Endothelial cell of umbilical vein (primary cell): ENCODE measurements around the gene UBXN1. TPM values are rescaled to one million over a fixed set of nuclear protein-coding genes. Genes with fewer than 3 reads are reported as not detected.

Experiments used
- BruUV-seq: library from RNA; stranded (reverse); fragments of 400-500 nt; replicated peaks from 2 replicates; lab custom pipeline; 2021; lab: Mats Ljungman, UMichigan
- CTCF ChIA-PET: fragments of 300-600, 350-600 bp; sonication (Branson Sonifier 250); formaldehyde crosslinking; loops from one replicate; lab custom pipeline; 2021; ENCODE audit warnings: antibody characterized with exemption, inconsistent platforms; lab: Charles Lee
- POLR2A ChIA-PET: fragments of 300-600, 350-600 bp; sonication (Branson Sonifier 250); formaldehyde crosslinking; loops from one replicate; lab custom pipeline; 2021; ENCODE audit warnings: antibody characterized with exemption, inconsistent platforms; lab: Charles Lee
- DNase-seq: peaks from one replicate; pipeline ENCODE4 v3.0.0-alpha.2; 2011; ENCODE audit warnings: low read depth, low spot score
- FAIRE-seq: peaks from 2 replicates; lab custom pipeline; 2011; peaks lifted over from hg19 to GRCh38; lab: Jason Lieb, UNC
- H2AFZ ChIP-seq: 2 replicates; pipeline ENCODE4 v1.6.0; 2012; ENCODE audit warnings: low read depth, low read length, control low read depth, inconsistent platforms
- H3K27ac ChIP-seq: 2 replicates; pipeline ENCODE4 v1.5.1; 2011; ENCODE audit warnings: low read depth, mild to moderate bottlenecking, control low read depth, low read length, moderate library complexity; ENCODE audit not compliant: insufficient read depth
- H3K27me3 ChIP-seq, 2 experiments: 2 replicates each; pipeline versions ENCODE4 v1.6.0 to v1.6.1; 2011; ENCODE audit warnings: low read length in 2 of 2, mixed read lengths in 1 of 2; ENCODE audit not compliant: control insufficient read depth in 2 of 2, insufficient read depth in 2 of 2
- H3K36me3 ChIP-seq, 2 experiments: 2 replicates in 1 of 2; 3 replicates in 1 of 2; pipeline ENCODE4 v1.5.1; 2011; ENCODE audit warnings: low read length in 2 of 2, mild to moderate bottlenecking in 1 of 2, moderate library complexity in 1 of 2; ENCODE audit not compliant: control insufficient read depth in 2 of 2, insufficient read depth in 2 of 2; ENCODE audit errors: extremely low read depth in 1 of 2
- H3K4me1 ChIP-seq: 3 replicates; pipeline ENCODE4 v1.5.1; 2011; ENCODE audit warnings: mild to moderate bottlenecking, low read length; ENCODE audit not compliant: control insufficient read depth, insufficient read depth; ENCODE audit errors: extremely low read depth
- H3K4me2 ChIP-seq: 2 replicates; pipeline ENCODE4 v1.6.1; 2011; ENCODE audit warnings: low read length, control low read depth, mixed read lengths; ENCODE audit not compliant: insufficient read depth
- H3K4me3 ChIP-seq, 3 experiments: fragments of 200-600 bp in 1 of 3; sonication (generic), shearing (Covaris generic) in 1 of 3; replicated peaks in 1 of 3; 2 replicates each; pipeline ENCODE4 v1.5.1; 2011 to 2016; ENCODE audit warnings: control low read depth in 3 of 3, low read length in 3 of 3, mild to moderate bottlenecking in 2 of 3, inconsistent platforms in 1 of 3, low read depth in 1 of 3, moderate library complexity in 1 of 3; ENCODE audit not compliant: insufficient read depth in 1 of 3
- H3K79me2 ChIP-seq: 2 replicates; pipeline ENCODE4 v1.6.0; 2012; ENCODE audit warnings: low read length, inconsistent platforms; ENCODE audit not compliant: control insufficient read depth, insufficient read depth
- H3K9ac ChIP-seq: replicated peaks from 2 replicates; pipeline ENCODE3; 2011; ENCODE audit warnings: low read length, control low read depth; ENCODE audit not compliant: insufficient read depth; ENCODE audit errors: extremely low read depth
- H3K9me1 ChIP-seq: replicated peaks from 3 replicates; pipeline ENCODE4 v1.6.0; 2011; ENCODE audit warnings: mild to moderate bottlenecking, low read length; ENCODE audit not compliant: control insufficient read depth, insufficient read depth; ENCODE audit errors: extremely low read depth
- H3K9me3 ChIP-seq: replicated peaks from 2 replicates; pipeline ENCODE4 v1.5.1; 2012; ENCODE audit warnings: low read length, inconsistent platforms; ENCODE audit not compliant: control insufficient read depth, insufficient read depth
- H4K20me1 ChIP-seq: replicated peaks from 2 replicates; pipeline ENCODE3; 2011; ENCODE audit warnings: mild to moderate bottlenecking, low read length; ENCODE audit not compliant: control insufficient read depth, insufficient read depth; ENCODE audit errors: extremely low read depth
- CTCF ChIP-seq, 2 donors: IDR thresholded peaks; 1 replicate in 1 of 2; 2 replicates in 1 of 2; pipeline ENCODE4 v1.5.1; 2011; ENCODE audit warnings: low read length in 2 of 2, mild to moderate bottlenecking in 2 of 2, moderate library complexity in 2 of 2, control low read depth in 1 of 2, inconsistent platforms in 1 of 2, low read depth in 1 of 2; ENCODE audit not compliant: insufficient read depth in 1 of 2; ENCODE audit errors: extremely low read depth in 1 of 2
- EZH2 ChIP-seq: IDR thresholded peaks from 2 replicates; pipeline ENCODE4 v1.6.1; 2012; ENCODE audit warnings: borderline replicate concordance, low read depth, mild to moderate bottlenecking, moderate library complexity, low read length, inconsistent platforms; ENCODE audit not compliant: severe bottlenecking
- FOS ChIP-seq: IDR thresholded peaks from 2 replicates; pipeline ENCODE4 v1.6.1; 2011; ENCODE audit warnings: mild to moderate bottlenecking, low read length, moderate library complexity, borderline replicate concordance; ENCODE audit not compliant: insufficient read depth
- JUN ChIP-seq: IDR thresholded peaks from 2 replicates; pipeline ENCODE4 v1.6.1; 2011; ENCODE audit warnings: borderline replicate concordance, low read depth; ENCODE audit not compliant: insufficient read length, insufficient read depth
- POLR2A ChIP-seq: IDR thresholded peaks from 2 replicates; pipeline ENCODE4 v1.6.1; 2012; ENCODE audit warnings: low read depth, mild to moderate bottlenecking, control low read depth, low read length
- POLR2AphosphoS5 ChIP-seq: IDR thresholded peaks from 2 replicates; pipeline ENCODE4 v1.6.1; 2012; ENCODE audit warnings: low read depth, mild to moderate bottlenecking, control low read depth, low read length, moderate library complexity; ENCODE audit not compliant: insufficient read depth
- dilution Hi-C: fragments of 300-500 bp; cut with MboI; formaldehyde crosslinking; loops from one replicate; pipeline ENCODE4 v1.15.0; 2019; ENCODE audit warnings: low sequenced_read_pairs; ENCODE audit not compliant: extremely low pct_ligation_motif_present
- intact Hi-C: fragments of 100-400 bp; cut with micrococcal nuclease; formaldehyde crosslinking; loops from one replicate; pipeline ENCODE4 v1.10.0; 2022
- polyA plus RNA-seq, 4 experiments: library from polyadenylated mRNA; depleted of rRNA in 3 of 4; stranded (reverse) in 3 of 4; unstranded in 1 of 4; fragments of >200 nt; gene quantifications; 2 replicates each; pipeline versions ENCODE4 v1.2.1 to v1.2.3, GENCODE V29; 2011 to 2012; ENCODE audit warnings: missing spikeins in 1 of 4
- total RNA-seq: library from RNA; stranded (reverse); gene quantifications from 2 replicates; pipeline ENCODE4 v1.2.3, GENCODE V29; 2021

The UBXN1 gene
- total and polyA plus RNA-seq, 2 donors (not counting 3 experiments of a cell fraction or from before 2014, with no cell fraction given), result 113 to 114 TPM

DNA sequence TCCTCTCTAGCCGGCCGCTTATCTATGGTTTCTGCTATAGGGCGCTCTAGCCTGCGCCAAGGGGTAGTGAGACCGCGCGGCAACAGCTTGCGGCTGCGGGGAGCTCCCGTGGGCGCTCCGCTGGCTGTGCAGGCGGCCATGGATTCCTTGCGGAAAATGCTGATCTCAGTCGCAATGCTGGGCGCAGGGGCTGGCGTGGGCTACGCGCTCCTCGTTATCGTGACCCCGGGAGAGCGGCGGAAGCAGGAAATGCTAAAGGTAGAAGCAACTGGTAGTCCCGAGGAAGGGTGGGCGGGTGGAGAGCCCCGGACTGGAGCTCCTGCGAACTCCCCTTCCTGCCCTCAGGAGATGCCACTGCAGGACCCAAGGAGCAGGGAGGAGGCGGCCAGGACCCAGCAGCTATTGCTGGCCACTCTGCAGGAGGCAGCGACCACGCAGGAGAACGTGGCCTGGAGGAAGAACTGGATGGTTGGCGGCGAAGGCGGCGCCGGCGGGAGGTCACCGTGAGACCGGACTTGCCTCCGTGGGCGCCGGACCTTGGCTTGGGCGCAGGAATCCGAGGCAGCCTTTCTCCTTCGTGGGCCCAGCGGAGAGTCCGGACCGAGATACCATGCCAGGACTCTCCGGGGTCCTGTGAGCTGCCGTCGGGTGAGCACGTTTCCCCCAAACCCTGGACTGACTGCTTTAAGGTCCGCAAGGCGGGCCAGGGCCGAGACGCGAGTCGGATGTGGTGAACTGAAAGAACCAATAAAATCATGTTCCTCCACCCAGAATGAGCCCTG is 7.1 kb downstream of the UBXN1 start, which contains the start of the genes LBHD1 and UQCC3:
TSS of gene LBHD1 (minus strand) at position 660 of the 782 bp plus-strand sequence. CDS start 2,236 bp downstream, outside the sequence.
TSS of gene UQCC3 (plus strand) at position 66 of the 782 bp plus-strand sequence. CDS start at position 139, 73 bp downstream.
- TF ChIP-seq POLR2AphosphoS5 (peak; percentile 75), JUN (no peak), FOS (no peak), POLR2A (peak; percentile 61), EZH2 (no peak), CTCF (IDR thresholded peaks at IDR 0.05; ENCODE audit: extremely low read depth in 1 of 2, insufficient read depth in 1 of 2, low read depth in 1 of 2, low read length in 2 of 2) (peak in 1 of 2 donors; percentile 0)
- CTCF ChIA-PET, result interaction anchor here (0.8 to 3.2 kb wide), 7 partner anchors 9 to 277 kb away, joined by 3 to 30 read pairs (median 4); partner anchors contain the start of gene EEF1G
- FAIRE-seq (peak; percentile 80), DNase-seq (peak; percentile 88)
- H3K9me3 ChIP-seq, result no peaks in the 10 kb centered on the region
- no peaks in the 10 kb centered on the region for H4K20me1 ChIP-seq
- POLR2A ChIA-PET, result interaction anchor here (0.6 to 1.7 kb wide), 8 partner anchors 9 to 170 kb away, joined by 3 to 9 read pairs (median 5); partner anchors contain the start of genes GANAB, INTS5, MTA2 and TUT1
- peak within 1 kb of the TSS; percentile 69 for H3K27ac ChIP-seq
- H3K27me3 ChIP-seq, result no peaks in the 10 kb centered on the region
- peaks cover 10% of the 10 kb centered on the region for H3K4me1 ChIP-seq
- peak within 1 kb of the TSS; percentile 49 to 92 (median 77) for H3K4me3 ChIP-seq
- H3K9me1 ChIP-seq, result no peaks in the 10 kb centered on the region
- dilution Hi-C loops (no loop called here), intact Hi-C loops (no loop called here)
- H3K36me3 ChIP-seq, result peaks cover 0 to 8% of the 10 kb centered on the region in 2 experiments
- H3K4me2 ChIP-seq, result peak within 1 kb of the TSS; percentile 96
- peak within 1 kb of the TSS; percentile 80 for H3K9ac ChIP-seq
- BruUV-seq, result TSS peak; percentile 1
- peaks cover 25% of the 10 kb centered on the region for H3K79me2 ChIP-seq
- peak within 1 kb of the TSS; percentile 95 for H2AFZ ChIP-seq
